ENCODE results near the gene PHF2.

The PHF2 gene

GRCh38 chr9:93636667-93637066 lies 60.3 kb downstream of the PHF2 start:
- TF ChIP-seq CTCF (IDR thresholded peaks at IDR 0.05) (no peak), ZFX (IDR thresholded peaks at IDR 0.05; ENCODE audit: borderline replicate concordance) (no peak)
- no peak overlapping the region for H3K27ac ChIP-seq

GRCh38 chr9:93637886-93638285 lies 61.5 kb downstream of the PHF2 start:
- TF ChIP-seq CTCF (IDR thresholded peaks at IDR 0.05) (no peak), ZFX (IDR thresholded peaks at IDR 0.05; ENCODE audit: borderline replicate concordance) (no peak)
- H3K27ac ChIP-seq, result no peak overlapping the region

- TF ChIP-seq ZFX (IDR thresholded peaks at IDR 0.05; ENCODE audit: borderline replicate concordance) (no peak), CTCF (IDR thresholded peaks at IDR 0.05) (no peak)
- no peak overlapping the region for H3K27ac ChIP-seq
These were observed 63.6 kb downstream of the PHF2 start for GRCh38 chr9:93640027-93640426.

- TF ChIP-seq ZFX (IDR thresholded peaks at IDR 0.05; ENCODE audit: borderline replicate concordance) (no peak), CTCF (IDR thresholded peaks at IDR 0.05) (no peak)
These were observed 66.6 kb downstream of the PHF2 start for GRCh38 chr9:93642961-93643360.

GRCh38 chr9:93644397-93645088 lies 68.2 kb downstream of the PHF2 start:
- TF ChIP-seq CTCF (IDR thresholded peaks at IDR 0.05) (no peak), ZFX (IDR thresholded peaks at IDR 0.05; ENCODE audit: borderline replicate concordance) (no peak)

More at GRCh38 chr9:93642961-93643360, 66.6 kb downstream of the PHF2 start:
- no peak overlapping the region for H3K27ac ChIP-seq

GRCh38 chr9:93645149-93645889 lies 68.9 kb downstream of the PHF2 start:
- TF ChIP-seq CTCF (IDR thresholded peaks at IDR 0.05), result no peak
- TF ChIP-seq ZFX (IDR thresholded peaks at IDR 0.05; ENCODE audit: borderline replicate concordance), result no peak
- H3K27ac ChIP-seq, result no peak overlapping the region

More at GRCh38 chr9:93644397-93645088, 68.2 kb downstream of the PHF2 start:
- H3K27ac ChIP-seq, result no peak overlapping the region
